IPS-15b (cell line): ENCODE results near the gene PPM1L.

Source experiments
- H3K27me3 ChIP-seq: one replicate; pipeline ENCODE4 v1.6.1; 2013; ENCODE audit warnings: low read length; ENCODE audit not compliant: control insufficient read depth, insufficient read depth
- H3K36me3 ChIP-seq: one replicate; pipeline ENCODE4 v1.6.1; 2013; ENCODE audit warnings: low read length; ENCODE audit not compliant: control insufficient read depth, insufficient read depth
- H3K4me1 ChIP-seq: one replicate; pipeline ENCODE4 v1.6.1; 2013; ENCODE audit warnings: mild to moderate bottlenecking, low read length; ENCODE audit not compliant: control insufficient read depth, insufficient read depth
- H3K4me3 ChIP-seq: one replicate; pipeline ENCODE4 v1.5.1; 2013; ENCODE audit warnings: low read depth, low read length
- H3K9ac ChIP-seq: one replicate; pipeline ENCODE4 v1.6.1; 2013; ENCODE audit warnings: low read depth, mild to moderate bottlenecking, low read length
- H3K9me3 ChIP-seq: one replicate; pipeline ENCODE4 v1.6.1; 2013; ENCODE audit warnings: mild to moderate bottlenecking, low read length; ENCODE audit not compliant: control insufficient read depth, insufficient read depth

The PPM1L gene

GRCh38 chr3:160768918-160769317, 12.9 kb downstream of the PPM1L start:
- Histone ChIP-seq H3K27me3 (no peaks in the 10 kb centered on the region), H3K9me3 (no peaks in the 10 kb centered on the region), H3K4me3 (no peak overlapping the region), H3K9ac (no peak overlapping the region), H3K4me1 (no peaks in the 10 kb centered on the region), H3K36me3 (no peaks in the 10 kb centered on the region)

- H3K9ac ChIP-seq, result no peak overlapping the region
Measured at GRCh38 chr3:160771811-160772459, 15.9 kb downstream of the PPM1L start.

GRCh38 chr3:160773722-160774121, 17.7 kb downstream of the PPM1L start:
- Histone ChIP-seq H3K9me3 (no peaks in the 10 kb centered on the region), H3K27me3 (no peaks in the 10 kb centered on the region), H3K4me3 (no peak overlapping the region), H3K4me1 (no peaks in the 10 kb centered on the region), H3K9ac (no peak overlapping the region), H3K36me3 (no peaks in the 10 kb centered on the region)

More at GRCh38 chr3:160771811-160772459, 15.9 kb downstream of the PPM1L start:
- no peaks in the 10 kb centered on the region for H3K9me3 ChIP-seq
- no peaks in the 10 kb centered on the region for H3K27me3 ChIP-seq
- H3K36me3 ChIP-seq, result no peaks in the 10 kb centered on the region
- H3K4me3 ChIP-seq, result no peak overlapping the region
- no peaks in the 10 kb centered on the region for H3K4me1 ChIP-seq

GRCh38 chr3:160774172-160774571, 18.1 kb downstream of the PPM1L start:
- Histone ChIP-seq H3K9ac (no peak overlapping the region), H3K9me3 (no peaks in the 10 kb centered on the region), H3K36me3 (no peaks in the 10 kb centered on the region), H3K4me1 (no peaks in the 10 kb centered on the region), H3K4me3 (no peak overlapping the region), H3K27me3 (no peaks in the 10 kb centered on the region)

- Histone ChIP-seq H3K4me3 (no peak overlapping the region), H3K4me1 (no peaks in the 10 kb centered on the region), H3K9ac (no peak overlapping the region), H3K9me3 (no peaks in the 10 kb centered on the region), H3K36me3 (no peaks in the 10 kb centered on the region), H3K27me3 (no peaks in the 10 kb centered on the region)
Measured at GRCh38 chr3:160778480-160778879, 22.4 kb downstream of the PPM1L start.

GRCh38 chr3:160779040-160779439, 23.0 kb downstream of the PPM1L start:
- H3K4me1 ChIP-seq, result no peaks in the 10 kb centered on the region
- no peaks in the 10 kb centered on the region for H3K9me3 ChIP-seq
- no peak overlapping the region for H3K9ac ChIP-seq
- H3K27me3 ChIP-seq, result no peaks in the 10 kb centered on the region
- H3K4me3 ChIP-seq, result no peak overlapping the region
- H3K36me3 ChIP-seq, result no peaks in the 10 kb centered on the region

GRCh38 chr3:160780245-160780644, 24.2 kb downstream of the PPM1L start:
- H3K9ac ChIP-seq, result no peak overlapping the region
- H3K27me3 ChIP-seq, result no peaks in the 10 kb centered on the region
- H3K36me3 ChIP-seq, result no peaks in the 10 kb centered on the region
- peaks cover 3% of the 10 kb centered on the region for H3K4me1 ChIP-seq
- no peak overlapping the region for H3K4me3 ChIP-seq
- H3K9me3 ChIP-seq, result no peaks in the 10 kb centered on the region

GRCh38 chr3:160781402-160781801, 25.4 kb downstream of the PPM1L start:
- Histone ChIP-seq H3K9ac (no peak overlapping the region), H3K36me3 (no peaks in the 10 kb centered on the region), H3K27me3 (no peaks in the 10 kb centered on the region), H3K4me1 (peaks cover 3% of the 10 kb centered on the region), H3K9me3 (no peaks in the 10 kb centered on the region), H3K4me3 (no peak overlapping the region)

GRCh38 chr3:160781863-160782262, 25.8 kb downstream of the PPM1L start:
- no peak overlapping the region for H3K4me3 ChIP-seq
- peaks cover 3% of the 10 kb centered on the region for H3K4me1 ChIP-seq
- no peak overlapping the region for H3K9ac ChIP-seq
- no peaks in the 10 kb centered on the region for H3K36me3 ChIP-seq
- no peaks in the 10 kb centered on the region for H3K27me3 ChIP-seq
- H3K9me3 ChIP-seq, result no peaks in the 10 kb centered on the region

- Histone ChIP-seq H3K4me1 (peaks cover 3% of the 10 kb centered on the region), H3K27me3 (no peaks in the 10 kb centered on the region), H3K36me3 (no peaks in the 10 kb centered on the region), H3K4me3 (no peak overlapping the region), H3K9me3 (no peaks in the 10 kb centered on the region), H3K9ac (no peak overlapping the region)
Measured at GRCh38 chr3:160784853-160785252, 28.8 kb downstream of the PPM1L start.

- H3K36me3 ChIP-seq, result no peaks in the 10 kb centered on the region
- H3K9ac ChIP-seq, result no peak overlapping the region
- no peaks in the 10 kb centered on the region for H3K27me3 ChIP-seq
- no peaks in the 10 kb centered on the region for H3K4me1 ChIP-seq
- H3K4me3 ChIP-seq, result no peak overlapping the region
- H3K9me3 ChIP-seq, result no peaks in the 10 kb centered on the region
Measured at GRCh38 chr3:160790726-160791125, 34.7 kb downstream of the PPM1L start.

- Histone ChIP-seq H3K9ac (no peak overlapping the region), H3K4me1 (no peaks in the 10 kb centered on the region), H3K4me3 (no peak overlapping the region), H3K9me3 (no peaks in the 10 kb centered on the region), H3K27me3 (no peaks in the 10 kb centered on the region), H3K36me3 (no peaks in the 10 kb centered on the region)
Measured at GRCh38 chr3:160792540-160792939, 36.5 kb downstream of the PPM1L start.
